ENCODE data around the gene RNU6-8.

DNA sequence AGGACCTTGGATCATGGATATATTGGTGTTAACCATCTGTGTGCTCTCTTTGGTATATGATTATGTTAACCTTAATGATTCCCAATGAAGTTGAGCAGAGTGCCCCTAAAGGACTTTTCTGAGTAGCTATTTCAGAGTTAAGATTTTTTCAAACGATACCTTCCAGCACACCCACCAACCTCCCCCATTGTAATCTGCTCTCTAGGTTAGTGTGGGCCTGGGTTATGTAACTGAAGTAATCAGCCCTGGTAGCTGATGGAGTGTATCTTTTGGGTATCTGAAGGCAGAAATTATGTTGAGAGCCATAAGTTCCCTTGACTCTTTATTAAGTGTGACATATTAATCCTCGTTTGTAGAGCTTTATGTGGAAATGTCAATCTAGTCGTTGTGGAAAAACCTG, 47.6 kb upstream of the RNU6-8 start:
- TF ChIP-seq, protein P1, sequence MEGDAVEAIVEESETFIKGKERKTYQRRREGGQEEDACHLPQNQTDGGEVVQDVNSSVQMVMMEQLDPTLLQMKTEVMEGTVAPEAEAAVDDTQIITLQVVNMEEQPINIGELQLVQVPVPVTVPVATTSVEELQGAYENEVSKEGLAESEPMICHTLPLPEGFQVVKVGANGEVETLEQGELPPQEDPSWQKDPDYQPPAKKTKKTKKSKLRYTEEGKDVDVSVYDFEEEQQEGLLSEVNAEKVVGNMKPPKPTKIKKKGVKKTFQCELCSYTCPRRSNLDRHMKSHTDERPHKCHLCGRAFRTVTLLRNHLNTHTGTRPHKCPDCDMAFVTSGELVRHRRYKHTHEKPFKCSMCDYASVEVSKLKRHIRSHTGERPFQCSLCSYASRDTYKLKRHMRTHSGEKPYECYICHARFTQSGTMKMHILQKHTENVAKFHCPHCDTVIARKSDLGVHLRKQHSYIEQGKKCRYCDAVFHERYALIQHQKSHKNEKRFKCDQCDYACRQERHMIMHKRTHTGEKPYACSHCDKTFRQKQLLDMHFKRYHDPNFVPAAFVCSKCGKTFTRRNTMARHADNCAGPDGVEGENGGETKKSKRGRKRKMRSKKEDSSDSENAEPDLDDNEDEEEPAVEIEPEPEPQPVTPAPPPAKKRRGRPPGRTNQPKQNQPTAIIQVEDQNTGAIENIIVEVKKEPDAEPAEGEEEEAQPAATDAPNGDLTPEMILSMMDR (IDR thresholded peaks at IDR 0.05) = no peak
- TF ChIP-seq TAF1 (IDR thresholded peaks at IDR 0.05; ENCODE audit: borderline replicate concordance, low read depth, low read length) (no peak), NFIC (IDR thresholded peaks at IDR 0.05; ENCODE audit: borderline replicate concordance) (no peak), SIN3A (IDR thresholded peaks at IDR 0.05; ENCODE audit: borderline replicate concordance, low read depth, low read length) (no peak), MXI1 (IDR thresholded peaks at IDR 0.05; ENCODE audit: low read depth, low read length) (no peak), MEF2A (IDR thresholded peaks at IDR 0.05; ENCODE audit: borderline replicate concordance, low read depth) (no peak), EZH2phosphoT487 (IDR thresholded peaks at IDR 0.05; ENCODE audit: borderline replicate concordance, low read depth) (no peak), NRF1 (IDR thresholded peaks at IDR 0.05; ENCODE audit: low read depth, low read length) (no peak), JUND (IDR thresholded peaks at IDR 0.05) (no peak), RAD21 (IDR thresholded peaks at IDR 0.05; ENCODE audit: low read length) (no peak), POLR2AphosphoS5 (IDR thresholded peaks at IDR 0.05; ENCODE audit: low read depth, low read length) (no peak)
- TF ChIP-seq, protein P2, sequence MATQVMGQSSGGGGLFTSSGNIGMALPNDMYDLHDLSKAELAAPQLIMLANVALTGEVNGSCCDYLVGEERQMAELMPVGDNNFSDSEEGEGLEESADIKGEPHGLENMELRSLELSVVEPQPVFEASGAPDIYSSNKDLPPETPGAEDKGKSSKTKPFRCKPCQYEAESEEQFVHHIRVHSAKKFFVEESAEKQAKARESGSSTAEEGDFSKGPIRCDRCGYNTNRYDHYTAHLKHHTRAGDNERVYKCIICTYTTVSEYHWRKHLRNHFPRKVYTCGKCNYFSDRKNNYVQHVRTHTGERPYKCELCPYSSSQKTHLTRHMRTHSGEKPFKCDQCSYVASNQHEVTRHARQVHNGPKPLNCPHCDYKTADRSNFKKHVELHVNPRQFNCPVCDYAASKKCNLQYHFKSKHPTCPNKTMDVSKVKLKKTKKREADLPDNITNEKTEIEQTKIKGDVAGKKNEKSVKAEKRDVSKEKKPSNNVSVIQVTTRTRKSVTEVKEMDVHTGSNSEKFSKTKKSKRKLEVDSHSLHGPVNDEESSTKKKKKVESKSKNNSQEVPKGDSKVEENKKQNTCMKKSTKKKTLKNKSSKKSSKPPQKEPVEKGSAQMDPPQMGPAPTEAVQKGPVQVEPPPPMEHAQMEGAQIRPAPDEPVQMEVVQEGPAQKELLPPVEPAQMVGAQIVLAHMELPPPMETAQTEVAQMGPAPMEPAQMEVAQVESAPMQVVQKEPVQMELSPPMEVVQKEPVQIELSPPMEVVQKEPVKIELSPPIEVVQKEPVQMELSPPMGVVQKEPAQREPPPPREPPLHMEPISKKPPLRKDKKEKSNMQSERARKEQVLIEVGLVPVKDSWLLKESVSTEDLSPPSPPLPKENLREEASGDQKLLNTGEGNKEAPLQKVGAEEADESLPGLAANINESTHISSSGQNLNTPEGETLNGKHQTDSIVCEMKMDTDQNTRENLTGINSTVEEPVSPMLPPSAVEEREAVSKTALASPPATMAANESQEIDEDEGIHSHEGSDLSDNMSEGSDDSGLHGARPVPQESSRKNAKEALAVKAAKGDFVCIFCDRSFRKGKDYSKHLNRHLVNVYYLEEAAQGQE (IDR thresholded peaks at IDR 0.05; ENCODE audit: low read depth, low read length) = no peak
- TF ChIP-seq, protein P3, sequence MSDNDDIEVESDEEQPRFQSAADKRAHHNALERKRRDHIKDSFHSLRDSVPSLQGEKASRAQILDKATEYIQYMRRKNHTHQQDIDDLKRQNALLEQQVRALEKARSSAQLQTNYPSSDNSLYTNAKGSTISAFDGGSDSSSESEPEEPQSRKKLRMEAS (IDR thresholded peaks at IDR 0.05; ENCODE audit: low read depth) = no peak
